HG02678 (cell line): ENCODE data around the gene BRPF3.
"Not testable (repeated sequence)": the region's sequence is repeated elsewhere in the genome, so short reads cannot be mapped to it uniquely, and the experiment has no call there.

Source experiments
- ATAC-seq: cut with Tn5 transposase; IDR thresholded peaks from one replicate; pipeline ENCODE4 v1.9.1; 2021; ENCODE audit warnings: mild to moderate bottlenecking, moderate library complexity; ENCODE audit not compliant: unreplicated experiment

The BRPF3 gene

GRCh38 chr6:36200154-36200891 is 3.8 kb downstream of the BRPF3 start:
- ATAC-seq = no peak

GRCh38 chr6:36200998-36201596 is 4.6 kb downstream of the BRPF3 start:
- no peak for ATAC-seq

- no peak for ATAC-seq
Observed at GRCh38 chr6:36201612-36202011, 5.1 kb downstream of the BRPF3 start.

GRCh38 chr6:36202101-36202500 is 5.6 kb downstream of the BRPF3 start:
- ATAC-seq = no peak

GRCh38 chr6:36204068-36204753 is 7.7 kb downstream of the BRPF3 start:
- ATAC-seq = no peak

GRCh38 chr6:36207155-36207554 is 10.6 kb downstream of the BRPF3 start:
- no peak for ATAC-seq

- ATAC-seq = no peak
Observed at GRCh38 chr6:36209606-36210005, 13.1 kb downstream of the BRPF3 start.

- ATAC-seq = no peak
Observed at GRCh38 chr6:36210182-36210581, 13.6 kb downstream of the BRPF3 start.

- ATAC-seq = no peak
Observed at GRCh38 chr6:36210886-36211595, 14.5 kb downstream of the BRPF3 start.

GRCh38 chr6:36216559-36216958 is 20.0 kb downstream of the BRPF3 start:
- ATAC-seq = no peak

- ATAC-seq = no peak
Observed at GRCh38 chr6:36217188-36217587, 20.6 kb downstream of the BRPF3 start.

- ATAC-seq = no peak
Observed at GRCh38 chr6:36217946-36218345, 21.4 kb downstream of the BRPF3 start.

- ATAC-seq = not testable (repeated sequence)
Observed at GRCh38 chr6:36218516-36218915, 22.0 kb downstream of the BRPF3 start.

- no peak for ATAC-seq
Observed at GRCh38 chr6:36219081-36219480, 22.5 kb downstream of the BRPF3 start.

- no peak for ATAC-seq
Observed at GRCh38 chr6:36220226-36220625, 23.7 kb downstream of the BRPF3 start.

- ATAC-seq = no peak
Observed at GRCh38 chr6:36221674-36222073, 25.1 kb downstream of the BRPF3 start.

- ATAC-seq = no peak
Observed at GRCh38 chr6:36222924-36223323, 26.4 kb downstream of the BRPF3 start.

- ATAC-seq = no peak
Observed at GRCh38 chr6:36223706-36224105, 27.2 kb downstream of the BRPF3 start.

- ATAC-seq = no peak
Observed at GRCh38 chr6:36224918-36225461, 28.4 kb downstream of the BRPF3 start.

GRCh38 chr6:36226438-36227047 is 30.0 kb downstream of the BRPF3 start:
- no peak for ATAC-seq
